Hematopoietic multipotent progenitor cell treated with erythropoietin and hydrocortisone succinate and interleukin-3 and kit ligand, for 6 days (in vitro differentiated cells): ENCODE data around the gene RFPL3.
"Not testable (repeated sequence)": the region's sequence is repeated elsewhere in the genome, so short reads cannot be mapped to it uniquely, and the experiment has no call there.

Experiments
- DNase-seq: peaks from one replicate; pipeline ENCODE4 v3.0.0-alpha.2; 2015

Gene RFPL3

DNA sequence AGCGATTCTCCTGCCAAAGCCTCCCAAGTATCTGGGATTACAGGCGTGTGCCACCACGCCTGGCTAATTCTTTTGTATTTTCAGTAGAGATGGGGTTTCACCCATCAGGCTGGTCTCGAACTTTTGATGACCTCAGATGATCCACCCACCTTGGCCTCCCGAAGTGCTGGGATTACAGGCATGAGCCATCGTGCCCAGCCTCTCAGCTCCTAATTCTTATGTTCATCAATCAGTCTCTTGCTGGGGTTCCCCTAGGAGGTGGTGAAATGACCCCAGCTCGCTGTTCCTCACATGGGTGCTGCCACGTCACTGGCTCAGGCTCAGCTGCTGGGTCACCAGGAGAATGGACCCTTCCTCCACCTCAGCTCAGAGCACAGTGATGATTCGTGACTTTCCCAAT, at the start of gene RFPL3:
TSS of gene RFPL3 (plus strand) at position 301 of the 400 bp plus-strand sequence. CDS start 205 bp downstream, outside the sequence.
- DNase-seq, result not testable (repeated sequence)

DNA sequence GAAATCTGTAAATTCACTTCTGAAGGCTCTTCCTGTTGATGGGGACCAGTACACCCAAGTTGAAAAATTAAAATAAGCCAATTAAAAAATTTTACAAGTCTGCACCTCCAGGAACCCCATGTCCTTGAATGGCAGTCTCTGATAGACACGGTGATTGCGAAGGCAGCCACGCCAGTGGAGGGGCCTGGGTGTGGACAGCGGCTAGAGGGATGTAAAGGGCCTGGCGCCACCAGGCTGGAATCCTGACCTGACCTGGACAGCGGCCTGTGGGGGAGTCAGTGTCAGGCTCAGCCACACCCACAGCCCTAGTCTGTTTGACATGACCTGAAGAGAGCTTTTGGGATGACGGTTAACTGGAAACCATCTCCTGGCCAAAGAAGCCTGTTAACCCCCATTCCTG, 49.5 kb upstream of the RFPL3 start:
- DNase-seq, result no peak

DNA sequence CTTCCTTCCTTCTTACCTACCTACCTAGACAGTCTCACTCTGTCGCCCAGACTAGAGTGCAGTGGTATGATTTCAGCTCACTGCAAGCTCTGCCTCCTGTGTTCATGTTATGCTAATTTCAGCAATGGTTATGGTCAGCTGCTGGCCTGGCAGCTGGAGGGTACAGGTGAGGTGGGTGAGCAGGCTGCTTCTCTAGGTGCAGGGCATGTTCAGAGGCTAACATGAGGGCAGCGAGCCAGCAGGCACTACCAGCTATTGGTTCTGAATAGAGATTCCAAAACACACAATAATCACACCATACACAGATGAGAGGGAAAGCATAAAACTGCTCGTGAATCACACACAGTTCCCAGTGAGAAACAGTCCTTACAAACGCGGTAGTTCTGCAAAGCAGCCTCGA, 48.7 kb upstream of the RFPL3 start:
- DNase-seq, result no peak

DNA sequence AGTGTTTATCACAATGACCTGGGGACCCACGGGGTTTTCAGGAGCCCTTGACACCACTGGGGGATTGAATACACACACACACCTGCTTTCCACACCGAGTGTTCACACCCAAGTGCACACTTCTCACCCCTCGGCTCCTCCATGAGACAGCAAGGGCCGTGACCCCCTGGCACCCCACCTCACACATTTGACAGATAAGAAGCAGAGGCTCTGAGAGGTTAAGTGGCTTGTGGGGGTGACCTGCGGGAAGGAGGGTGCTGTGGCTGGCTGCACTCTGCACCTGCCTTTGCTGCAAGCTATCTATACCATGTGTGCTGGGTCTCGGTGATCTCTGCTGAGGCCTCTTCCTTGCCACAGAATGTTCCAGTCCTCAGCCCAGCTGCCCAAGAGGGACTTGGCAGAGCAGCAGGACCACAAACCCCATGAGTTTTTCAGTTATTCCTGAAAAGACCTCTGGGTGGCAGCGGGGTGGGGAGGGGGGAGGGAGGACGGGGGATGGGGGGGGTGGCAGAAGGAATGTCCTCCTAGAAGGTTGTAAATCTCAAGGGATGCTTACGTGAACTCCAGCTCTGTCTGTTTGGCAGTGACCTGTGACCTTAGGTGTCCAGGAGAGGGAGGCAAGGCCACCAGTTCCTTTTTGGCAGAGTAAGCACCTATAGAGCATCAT, 47.9 kb upstream of the RFPL3 start:
- DNase-seq, result peak; percentile 7

DNA sequence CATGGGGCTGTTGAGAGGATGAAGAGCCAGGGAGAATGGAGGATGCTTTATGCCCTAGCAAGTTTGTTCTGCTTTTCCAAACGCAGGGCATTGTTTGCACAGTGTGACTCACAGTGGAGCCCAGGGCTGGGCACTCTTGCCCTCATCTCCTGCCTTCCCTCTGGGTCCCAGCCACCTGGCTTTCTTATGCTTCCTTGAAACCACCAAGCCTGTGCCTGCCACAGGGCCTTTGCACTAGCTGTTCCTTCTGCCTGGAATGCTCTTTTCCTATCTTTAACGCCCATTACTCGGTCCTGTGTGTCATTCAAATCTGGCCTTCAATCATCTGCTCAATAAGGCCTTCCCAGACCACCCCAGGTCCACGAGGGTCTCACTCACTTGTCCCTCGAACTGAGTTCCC, 46.9 kb upstream of the RFPL3 start:
- no peak for DNase-seq

DNA sequence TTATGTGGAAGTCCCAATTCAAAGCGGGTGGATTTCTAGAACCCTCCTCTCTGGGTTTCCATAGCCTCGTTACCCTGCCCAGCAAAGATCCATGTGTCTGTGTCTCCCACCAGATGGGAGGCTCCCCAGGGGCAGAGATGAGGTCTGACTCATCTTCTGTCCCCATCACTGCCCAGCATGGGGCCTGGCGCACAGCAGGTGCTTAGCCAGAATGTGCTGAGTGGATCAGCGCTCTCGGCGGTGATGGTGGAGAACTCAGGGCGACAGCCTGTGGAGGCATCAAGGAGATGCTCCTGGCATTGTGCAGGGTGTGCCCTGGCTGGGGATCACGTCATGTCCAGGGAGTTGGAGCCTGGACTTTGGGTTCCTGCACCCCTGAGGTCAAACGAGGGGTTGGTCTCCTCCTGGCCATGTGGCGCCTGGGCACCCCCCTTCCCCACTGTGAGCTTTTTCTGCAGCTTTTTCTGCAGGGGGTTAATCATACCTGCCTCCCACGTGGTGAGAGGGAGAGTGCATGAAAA, 46.1 kb upstream of the RFPL3 start:
- no peak for DNase-seq

DNA sequence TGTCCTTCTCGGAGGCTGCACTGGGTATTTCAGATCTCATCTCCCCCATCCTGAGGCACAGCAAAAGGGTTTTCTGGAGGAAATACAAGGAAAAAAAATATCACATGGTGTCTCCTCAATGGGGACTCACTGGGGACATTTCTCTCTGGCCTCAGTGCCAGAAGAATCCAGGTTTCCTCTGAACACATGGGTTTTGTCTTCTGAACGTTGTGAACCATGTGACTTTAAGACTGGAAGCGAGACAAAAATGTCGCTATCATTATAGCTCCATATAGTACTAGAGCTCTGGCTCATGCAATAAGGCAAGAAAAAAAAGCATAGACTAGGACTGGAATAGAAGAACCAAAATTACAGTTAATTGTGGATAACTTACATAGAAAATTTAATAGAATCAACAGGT, 44.9 kb upstream of the RFPL3 start:
- no peak for DNase-seq

DNA sequence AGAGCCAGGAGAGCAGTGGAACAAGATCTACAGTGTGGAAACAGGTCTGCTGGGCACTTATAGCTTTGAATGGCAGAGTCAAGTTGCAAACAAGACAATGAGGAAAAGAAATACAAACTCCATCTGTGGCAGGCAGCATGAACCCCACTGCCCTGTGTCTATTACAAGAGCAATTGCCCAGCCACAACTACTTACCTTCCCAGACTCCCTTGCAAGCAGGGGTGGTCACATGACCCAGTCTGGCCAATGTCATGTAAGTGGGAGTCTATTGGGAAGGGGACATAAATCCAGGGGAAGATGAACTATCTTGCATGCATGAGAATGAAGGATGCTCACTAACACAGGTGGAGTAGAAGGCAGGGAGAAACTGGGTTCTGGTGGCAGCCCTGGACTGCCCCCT, 44.1 kb upstream of the RFPL3 start:
- DNase-seq, result no peak

DNA sequence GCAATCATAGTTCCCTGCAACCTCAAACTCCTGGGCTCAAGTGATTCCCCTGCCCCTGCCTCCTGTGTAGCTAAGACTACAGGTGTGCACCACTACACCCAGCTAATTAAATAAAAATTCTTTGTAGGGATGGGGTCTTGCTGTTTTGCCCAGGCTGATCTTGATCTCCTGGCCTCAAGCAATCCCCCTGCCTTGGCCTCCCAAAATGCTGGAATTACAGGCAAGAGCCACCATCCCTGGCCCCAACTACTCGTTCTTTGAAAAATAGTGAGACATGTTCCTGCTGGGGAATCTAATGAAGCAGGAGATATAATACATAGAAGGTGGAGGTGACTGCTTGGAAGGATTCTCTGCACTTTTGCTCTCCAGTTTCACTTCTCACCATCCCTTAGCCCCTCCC, 40.1 kb upstream of the RFPL3 start:
- DNase-seq, result no peak

DNA sequence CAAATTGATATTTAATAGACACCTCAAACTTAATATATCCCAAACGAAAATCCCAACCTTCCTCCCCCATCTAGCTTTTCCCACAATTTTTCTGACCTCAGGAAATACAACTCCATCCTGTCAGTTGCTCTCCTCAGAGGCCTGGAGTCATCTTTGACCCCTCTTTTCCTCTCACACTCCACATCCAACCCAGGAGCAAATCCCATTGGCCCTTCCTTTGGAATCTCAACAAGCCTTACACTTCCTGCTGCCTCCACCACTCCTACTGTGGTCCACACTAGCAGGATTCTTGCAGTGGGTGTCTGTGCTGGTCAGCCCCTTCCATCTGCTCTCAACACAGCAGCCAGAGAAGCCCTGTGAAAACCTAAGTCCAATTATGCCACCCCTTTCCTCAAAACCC, 39.3 kb upstream of the RFPL3 start:
- no peak for DNase-seq

DNA sequence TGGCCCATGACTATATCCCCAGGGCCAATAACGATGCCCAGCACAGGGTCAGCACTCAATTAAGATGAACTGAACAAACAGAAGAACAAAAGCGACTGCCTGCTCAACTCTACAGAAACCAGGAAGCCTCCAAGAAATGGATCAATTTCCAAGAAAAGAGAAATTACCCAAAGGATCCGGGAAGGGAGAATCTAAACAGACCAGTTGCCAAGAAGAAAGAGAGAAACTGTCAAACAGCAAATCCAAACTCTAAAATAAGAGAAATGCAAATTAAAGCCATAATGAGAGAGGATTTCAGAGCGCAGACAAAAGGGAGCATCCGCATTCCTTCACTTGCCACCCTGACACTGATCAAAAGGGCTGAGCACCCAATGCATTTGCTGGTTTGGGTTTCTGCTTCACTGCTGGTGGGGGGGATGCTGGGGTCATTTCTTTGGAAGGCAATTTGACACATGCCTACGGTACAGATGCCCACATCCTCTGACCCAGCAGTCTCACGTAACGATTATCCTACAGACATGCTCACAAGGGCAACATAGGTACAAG, 37.7 kb upstream of the RFPL3 start:
- no peak for DNase-seq

DNA sequence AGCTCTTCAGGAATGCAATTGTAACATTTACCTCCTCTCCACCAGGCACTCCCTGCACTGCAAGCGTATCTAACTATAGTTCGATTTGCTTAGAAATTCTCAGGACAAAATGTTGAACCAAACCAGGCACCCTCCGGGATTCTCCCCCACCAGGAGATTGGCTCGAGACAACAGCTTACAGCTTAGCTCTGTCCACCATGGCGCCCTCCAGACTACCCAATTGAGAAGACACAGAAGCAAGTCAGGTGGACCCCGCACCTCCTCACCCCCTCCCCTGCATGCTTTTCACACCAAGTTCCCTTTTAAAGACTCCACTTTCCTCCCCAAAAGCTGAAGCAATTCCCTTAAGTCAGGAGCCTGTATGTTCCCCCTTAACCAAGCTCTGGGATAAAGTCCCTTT, 34.7 kb upstream of the RFPL3 start:
- no peak for DNase-seq

DNA sequence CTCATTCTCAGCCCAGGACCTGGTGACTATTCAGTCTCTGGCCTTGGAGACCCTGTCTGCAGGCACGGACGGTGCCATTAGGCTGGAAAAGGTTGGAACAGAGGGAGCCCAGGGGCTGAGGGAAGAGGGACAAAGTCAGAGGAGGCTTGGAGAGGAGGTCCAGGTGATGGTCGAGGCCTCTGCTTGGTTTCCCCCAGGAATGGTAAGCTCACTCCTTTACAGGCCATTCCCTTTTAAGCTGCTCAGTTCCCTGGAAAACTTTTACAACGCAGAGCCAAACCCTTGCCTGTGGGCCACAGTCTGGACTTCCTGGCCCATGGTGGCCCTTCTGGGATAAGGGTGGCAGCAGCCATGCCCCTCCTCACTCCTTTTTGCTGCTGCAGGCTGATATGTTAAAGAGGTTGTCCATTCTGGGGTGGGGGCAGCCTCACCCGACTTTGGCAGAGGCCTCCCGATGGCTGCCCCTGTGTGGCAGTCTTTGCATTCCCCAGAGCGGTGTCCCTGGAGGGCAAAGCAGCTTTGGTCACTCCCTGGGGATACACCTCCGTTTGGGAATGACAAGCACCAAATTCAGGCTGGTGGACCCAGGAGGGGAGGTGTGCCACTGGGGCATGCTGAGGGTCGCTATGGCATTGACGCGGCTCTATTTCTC, 34.0 kb upstream of the RFPL3 start:
- no peak for DNase-seq

DNA sequence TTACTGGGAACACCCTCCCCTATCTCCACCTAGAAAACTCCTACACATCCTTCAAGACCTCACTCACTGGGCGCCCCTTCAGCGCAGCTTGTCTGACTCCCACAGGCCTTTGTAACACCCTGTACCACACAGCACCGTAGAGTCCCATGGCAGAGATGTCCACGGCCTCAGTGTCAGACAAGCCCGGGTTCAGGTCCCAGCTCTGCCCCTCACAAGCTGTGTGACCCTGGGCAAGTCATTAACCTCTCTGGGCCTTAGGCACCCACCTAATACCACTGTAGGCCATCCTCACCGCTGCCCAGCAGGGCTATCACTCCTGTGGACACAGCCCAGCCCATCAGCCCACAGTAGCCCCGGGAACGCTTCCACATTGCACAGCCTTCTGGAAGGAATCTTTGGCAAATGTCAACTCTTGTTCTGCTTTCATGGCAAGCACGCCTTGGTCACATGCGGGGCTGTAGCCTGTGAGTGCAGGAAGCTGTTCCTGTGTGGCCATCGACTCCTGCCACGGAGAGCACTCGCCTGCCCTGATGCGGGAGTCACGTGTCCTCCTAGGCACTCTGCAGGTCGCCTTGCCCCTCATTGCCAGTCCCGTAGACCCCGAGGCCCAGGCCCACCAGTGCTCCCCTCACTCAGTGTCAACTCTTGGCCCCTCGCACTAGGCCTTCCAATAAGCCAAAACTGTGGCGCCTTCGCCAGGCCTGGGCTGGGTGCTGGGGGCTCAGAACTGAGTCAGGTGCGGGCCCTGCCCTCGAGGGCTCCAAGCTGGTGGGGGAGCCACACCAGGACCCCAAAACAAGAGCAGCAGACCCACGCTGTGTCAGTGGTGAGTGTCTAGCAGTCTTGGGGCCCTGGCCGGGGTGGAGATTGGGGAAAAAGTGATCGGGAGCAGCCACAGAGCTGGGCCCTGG, 32.9 kb upstream of the RFPL3 start:
- DNase-seq, result no peak

DNA sequence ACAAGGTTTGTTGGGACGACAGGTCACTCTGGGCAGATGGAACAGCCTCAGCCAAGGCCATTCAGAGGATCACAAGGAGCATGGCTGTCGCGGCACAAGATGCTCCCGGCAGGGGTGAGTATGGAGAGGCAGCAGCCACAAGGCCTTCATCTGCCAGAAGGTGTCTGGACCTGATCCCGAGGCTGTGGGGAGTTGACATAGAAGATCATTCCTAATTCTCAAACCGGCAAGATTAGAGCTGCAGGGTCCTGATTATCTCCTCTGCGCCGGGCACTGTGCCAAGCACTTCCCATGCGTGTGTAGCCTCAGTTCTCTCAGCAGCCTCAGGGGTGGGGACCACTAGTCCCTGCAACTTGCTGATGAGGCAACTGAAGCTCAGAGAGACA, 32.3 kb upstream of the RFPL3 start:
- DNase-seq, result peak; percentile 74

DNA sequence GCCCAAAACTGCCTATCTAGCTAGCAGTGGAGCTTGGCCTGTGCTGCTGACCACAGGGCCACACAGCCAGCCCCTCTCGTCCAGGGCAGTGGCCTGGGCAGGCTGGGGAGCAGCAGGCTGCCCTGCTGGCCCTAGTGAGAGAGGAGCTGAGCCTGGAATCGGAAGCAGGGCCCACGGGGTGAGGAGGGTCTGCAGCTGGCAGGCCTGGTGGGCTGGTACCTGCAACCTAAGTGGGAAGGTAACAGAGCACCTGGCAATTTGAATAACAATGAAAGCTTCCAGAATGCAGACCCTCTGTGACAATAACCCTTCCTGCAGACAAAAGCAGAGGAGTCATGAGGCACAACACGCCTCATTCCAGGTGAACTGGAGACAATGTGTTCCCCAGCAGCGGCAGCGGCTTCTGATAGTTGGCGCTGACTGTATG, 31.8 kb upstream of the RFPL3 start:
- no peak for DNase-seq

DNA sequence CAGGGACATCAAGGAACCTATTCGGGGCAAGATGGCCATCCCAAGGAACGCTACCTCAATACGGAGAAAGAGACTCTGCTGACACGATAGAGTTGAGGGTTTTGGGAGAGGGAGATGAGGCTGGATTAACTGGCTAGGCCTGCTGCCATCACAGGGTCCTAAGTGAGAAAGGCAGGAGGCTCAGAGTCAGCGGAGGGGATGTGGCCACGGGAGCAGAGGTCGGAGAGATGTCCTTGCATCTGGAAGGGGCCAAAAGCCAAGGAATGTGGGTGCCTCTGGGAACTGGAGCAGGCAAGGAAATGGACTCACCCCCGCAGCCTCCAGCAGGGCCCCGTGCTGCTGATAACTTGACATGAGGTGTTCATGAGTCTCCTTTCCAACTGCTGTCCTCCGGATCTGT, 31.0 kb upstream of the RFPL3 start:
- no peak for DNase-seq

DNA sequence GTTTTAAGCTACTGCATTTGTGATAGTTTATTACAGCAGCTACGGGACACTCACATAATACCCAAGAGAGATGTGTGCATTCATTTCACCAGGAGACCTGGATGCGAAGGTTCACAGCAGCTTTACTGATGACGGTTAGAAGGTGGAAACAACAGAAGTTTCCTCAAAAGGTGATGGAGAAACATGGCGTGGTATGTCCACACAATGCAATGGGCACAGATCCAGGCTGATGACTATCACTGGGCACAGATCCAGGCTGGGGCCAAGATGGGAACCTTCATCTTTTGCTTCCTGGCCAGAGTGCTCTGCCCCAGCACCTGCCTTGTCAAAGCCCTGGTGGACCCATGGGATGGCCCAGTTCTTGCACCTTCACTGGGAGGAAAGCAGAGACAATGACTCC, 30.6 kb upstream of the RFPL3 start:
- DNase-seq, result peak; percentile 3

DNA sequence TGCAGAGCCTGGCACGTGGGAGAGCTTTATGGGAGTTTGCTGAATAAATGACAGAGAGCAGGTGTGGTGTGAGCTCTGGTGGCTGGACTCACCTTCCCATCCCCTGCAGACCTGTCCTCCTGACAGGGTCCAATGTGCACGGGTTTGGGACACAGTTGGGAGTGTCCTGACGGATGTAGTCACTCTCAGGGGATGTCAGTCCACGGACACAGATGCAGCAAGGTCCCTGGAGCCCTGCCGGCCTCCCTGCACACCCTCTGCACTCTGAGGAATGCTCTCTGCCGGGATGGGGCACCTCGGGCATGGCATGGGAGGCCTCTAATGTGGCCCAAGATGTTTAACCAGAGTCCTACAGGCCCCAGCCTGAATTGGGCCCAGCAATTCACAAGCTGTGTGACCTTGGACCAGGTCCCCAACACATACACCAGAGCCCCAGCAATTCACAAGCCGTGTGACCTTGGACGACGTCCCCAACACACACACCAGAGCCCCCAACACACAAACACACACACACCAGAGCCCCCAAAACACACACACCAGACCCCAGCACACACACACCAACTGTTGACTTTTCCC, 30.0 kb upstream of the RFPL3 start:
- no peak for DNase-seq

DNA sequence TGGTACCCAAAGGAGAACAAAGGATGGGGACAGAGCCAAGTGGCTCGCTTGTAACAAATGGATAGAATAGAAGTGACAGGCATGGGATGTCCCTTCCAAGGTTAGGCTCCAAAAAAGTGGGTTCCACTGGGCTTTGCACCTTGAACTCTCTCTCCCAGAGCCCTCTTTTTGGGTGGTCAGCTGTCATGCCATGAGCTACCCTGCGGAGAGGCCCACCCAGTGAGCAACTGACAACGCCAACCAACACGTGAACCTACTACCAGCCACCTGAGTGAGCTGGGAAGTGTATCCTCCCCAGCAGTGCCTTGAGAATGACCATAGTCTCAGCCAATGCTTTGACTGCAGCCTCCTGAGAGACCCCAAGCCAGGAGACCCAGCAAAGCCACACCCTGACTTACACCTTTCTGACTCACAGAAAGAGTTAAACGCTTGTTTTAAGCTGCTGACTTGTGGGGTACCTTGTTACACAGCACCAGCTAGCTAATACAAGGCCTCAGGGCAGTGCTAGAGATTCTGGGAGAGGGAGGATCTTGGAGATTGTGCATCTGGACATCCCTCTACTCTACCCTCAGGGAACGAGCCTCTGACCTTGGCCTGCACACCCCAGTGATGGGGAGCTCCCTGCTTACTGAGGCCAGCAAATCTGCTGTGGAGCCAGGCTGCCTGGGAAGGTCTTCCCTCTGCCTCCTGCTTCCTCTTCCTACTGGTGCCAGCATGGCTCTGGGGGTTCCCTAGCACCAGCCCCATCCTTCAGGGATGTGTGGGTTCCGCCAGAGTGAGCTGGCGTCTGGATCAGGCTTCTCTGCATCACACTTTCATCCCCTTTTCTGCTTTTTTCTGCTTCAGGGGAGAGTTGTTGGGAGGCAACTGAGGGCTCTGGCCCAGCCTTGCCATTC, 29.1 kb upstream of the RFPL3 start:
- no peak for DNase-seq

DNA sequence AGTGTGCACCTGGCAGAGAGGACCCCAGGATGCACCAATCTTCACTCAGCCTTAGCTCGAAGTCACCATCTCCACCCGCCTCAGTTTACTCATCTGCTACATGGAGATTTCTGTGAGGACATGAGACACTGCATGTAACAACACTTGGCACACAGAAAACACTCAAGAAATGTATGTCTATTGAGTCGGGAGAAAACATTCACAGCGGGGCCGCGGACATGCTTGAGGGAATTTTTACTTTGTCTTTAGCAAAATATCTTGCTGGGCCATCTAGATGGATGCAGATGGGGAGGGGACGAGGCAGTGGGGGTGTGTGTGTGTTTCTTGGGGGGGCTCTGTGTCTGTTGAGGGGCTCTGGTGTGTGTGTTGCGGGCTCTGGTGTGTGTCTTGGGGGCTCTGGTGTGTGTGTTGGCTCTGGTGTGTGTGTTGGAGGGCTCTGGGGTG, 28.4 kb upstream of the RFPL3 start:
- DNase-seq, result no peak
